CD14-positive monocyte (primary cell): ENCODE data around the gene ABCA4. TPM values are rescaled to one million over a fixed set of nuclear protein-coding genes. Genes with fewer than 3 reads are reported as not detected.

Experiments used
- DNase-seq, 3 donors: peaks; one replicate each; pipeline ENCODE4 v3.0.0-alpha.2; 2011 to 2022
- H2AFZ ChIP-seq: 2 replicates; pipeline ENCODE4 v1.6.0; 2012; ENCODE audit warnings: mild to moderate bottlenecking, low read depth, low read length, inconsistent platforms; ENCODE audit not compliant: insufficient read depth, poor library complexity, severe bottlenecking
- H3K27ac ChIP-seq, 2 donors: 1 replicate in 1 of 2; 2 replicates in 1 of 2; pipeline ENCODE4 v1.5.1; 2012 to 2013; ENCODE audit warnings: low read length in 2 of 2, control low read depth in 1 of 2, inconsistent platforms in 1 of 2, low read depth in 1 of 2, mild to moderate bottlenecking in 1 of 2
- H3K27me3 ChIP-seq, 2 donors: one replicate each; pipeline versions ENCODE4 v1.6.0 to v1.6.1; 2011 to 2013; ENCODE audit warnings: low read length in 2 of 2; ENCODE audit not compliant: control insufficient read depth in 2 of 2, insufficient read depth in 2 of 2
- H3K36me3 ChIP-seq, 2 donors: replicated peaks in 1 of 2; 1 replicate in 1 of 2; 2 replicates in 1 of 2; pipeline versions ENCODE4 v1.5.1 to v1.6.1; 2012 to 2013; ENCODE audit warnings: low read length in 2 of 2, control low read depth in 1 of 2, inconsistent platforms in 1 of 2, mild to moderate bottlenecking in 1 of 2; ENCODE audit not compliant: insufficient read depth in 2 of 2, control insufficient read depth in 1 of 2
- H3K4me1 ChIP-seq, 2 donors: 1 replicate in 1 of 2; 2 replicates in 1 of 2; pipeline versions ENCODE4 v1.5.1 to v1.6.1; 2012 to 2013; ENCODE audit warnings: low read length in 2 of 2, control low read depth in 1 of 2, inconsistent platforms in 1 of 2, mild to moderate bottlenecking in 1 of 2, moderate library complexity in 1 of 2; ENCODE audit not compliant: insufficient read depth in 2 of 2, control insufficient read depth in 1 of 2
- H3K4me2 ChIP-seq: replicated peaks from 2 replicates; pipeline ENCODE3; 2012; ENCODE audit warnings: low read length, moderate library complexity, mild to moderate bottlenecking; ENCODE audit not compliant: poor library complexity, severe bottlenecking; ENCODE audit errors: extremely low read depth
- H3K4me3 ChIP-seq, 3 experiments: fragments of 200-600 bp in 1 of 3; sonication (generic) in 1 of 3; replicated peaks in 1 of 3; 1 replicate in 2 of 3; 2 replicates in 1 of 3; pipeline ENCODE4 v1.5.1; 2011 to 2013; ENCODE audit warnings: low read length in 3 of 3, mild to moderate bottlenecking in 3 of 3, control low read depth in 2 of 3, low read depth in 2 of 3, inconsistent platforms in 1 of 3, moderate library complexity in 1 of 3
- H3K79me2 ChIP-seq: 2 replicates; pipeline ENCODE4 v1.6.0; 2012; ENCODE audit warnings: mild to moderate bottlenecking, control low read depth, inconsistent platforms, low read length, moderate library complexity; ENCODE audit not compliant: insufficient read depth
- H3K9ac ChIP-seq: 2 replicates; pipeline ENCODE4 v1.6.0; 2017; ENCODE audit warnings: low read length, mild to moderate bottlenecking; ENCODE audit not compliant: insufficient read depth, poor library complexity, severe bottlenecking
- H3K9me3 ChIP-seq, 2 donors: replicated peaks in 1 of 2; 1 replicate in 1 of 2; 2 replicates in 1 of 2; pipeline versions ENCODE4 v1.5.1 to v1.6.1; 2012 to 2013; ENCODE audit warnings: low read length in 2 of 2, control low read depth in 1 of 2; ENCODE audit not compliant: control insufficient read depth in 1 of 2, insufficient read depth in 1 of 2
- H4K20me1 ChIP-seq: 2 replicates; pipeline ENCODE4 v1.6.0; 2012; ENCODE audit warnings: mild to moderate bottlenecking, low read length, control low read depth, moderate library complexity; ENCODE audit not compliant: insufficient read depth
- H3K27ac Mint-ChIP-seq, 7 donors: one replicate each; pipeline ENCODE4 v1.8.0; 2020; ENCODE audit warnings: mild to moderate bottlenecking in 7 of 7, mixed read lengths in 7 of 7, moderate library complexity in 6 of 7, inconsistent platforms in 2 of 7
- H3K27me3 Mint-ChIP-seq, 3 donors: one replicate each; pipeline ENCODE4 v1.8.0; 2021 to 2022; ENCODE audit warnings: low read depth in 3 of 3, mild to moderate bottlenecking in 3 of 3, mixed read lengths in 3 of 3, moderate library complexity in 3 of 3, inconsistent platforms in 1 of 3
- H3K36me3 Mint-ChIP-seq, 2 donors: one replicate each; pipeline ENCODE4 v1.8.0; 2020; ENCODE audit warnings: mixed read lengths in 2 of 2, inconsistent platforms in 1 of 2, mild to moderate bottlenecking in 1 of 2
- H3K4me1 Mint-ChIP-seq: one replicate; pipeline ENCODE4 v1.8.0; 2020; ENCODE audit warnings: mild to moderate bottlenecking, mixed read lengths
- H3K4me3 Mint-ChIP-seq, 2 donors: one replicate each; pipeline ENCODE4 v1.8.0; 2020; ENCODE audit warnings: mild to moderate bottlenecking in 2 of 2, mixed read lengths in 2 of 2, moderate library complexity in 1 of 2
- H3K9me3 Mint-ChIP-seq, 7 donors: one replicate each; pipeline ENCODE4 v1.8.0; 2020 to 2022; ENCODE audit warnings: mixed read lengths in 7 of 7, mild to moderate bottlenecking in 6 of 7, moderate library complexity in 6 of 7, inconsistent platforms in 2 of 7
- whole genome bisulfite sequencing: methylation state at CpG from one replicate; pipeline ENCODE4 v1.1.5; 2013; ENCODE audit warnings: missing lambda C conversion rate; ENCODE audit not compliant: insufficient coverage; 5-methylcytosine and 5-hydroxymethylcytosine counted together
- intact Hi-C, 2 donors: fragments of 100-400 bp; cut with micrococcal nuclease; formaldehyde crosslinking; loops; one replicate each; pipeline versions ENCODE4 v1.15.0 to v1.15.1; 2023
- polyA plus RNA-seq, 3 donors: library from polyadenylated mRNA; depleted of rRNA in 1 of 3; unstranded in 2 of 3; stranded (reverse) in 1 of 3; fragments of 300-500 nt in 2 of 3; fragments of >200 nt in 1 of 3; fragmentation: Illumina TruSeq in 2 of 3; gene quantifications; 1 replicate in 2 of 3; 2 replicates in 1 of 3; pipeline ENCODE4 v1.2.3, GENCODE V29; 2012 to 2021
- TF ChIP-seq, protein P1 (sequence below): fragments of 200-600 bp; IDR thresholded peaks from one replicate; pipeline ENCODE4 v1.8.0; 2022; ENCODE audit warnings: antibody characterized with exemption, mild to moderate bottlenecking

ABCA4 gene
- polyA plus RNA-seq, 3 donors, result not detected

DNA sequence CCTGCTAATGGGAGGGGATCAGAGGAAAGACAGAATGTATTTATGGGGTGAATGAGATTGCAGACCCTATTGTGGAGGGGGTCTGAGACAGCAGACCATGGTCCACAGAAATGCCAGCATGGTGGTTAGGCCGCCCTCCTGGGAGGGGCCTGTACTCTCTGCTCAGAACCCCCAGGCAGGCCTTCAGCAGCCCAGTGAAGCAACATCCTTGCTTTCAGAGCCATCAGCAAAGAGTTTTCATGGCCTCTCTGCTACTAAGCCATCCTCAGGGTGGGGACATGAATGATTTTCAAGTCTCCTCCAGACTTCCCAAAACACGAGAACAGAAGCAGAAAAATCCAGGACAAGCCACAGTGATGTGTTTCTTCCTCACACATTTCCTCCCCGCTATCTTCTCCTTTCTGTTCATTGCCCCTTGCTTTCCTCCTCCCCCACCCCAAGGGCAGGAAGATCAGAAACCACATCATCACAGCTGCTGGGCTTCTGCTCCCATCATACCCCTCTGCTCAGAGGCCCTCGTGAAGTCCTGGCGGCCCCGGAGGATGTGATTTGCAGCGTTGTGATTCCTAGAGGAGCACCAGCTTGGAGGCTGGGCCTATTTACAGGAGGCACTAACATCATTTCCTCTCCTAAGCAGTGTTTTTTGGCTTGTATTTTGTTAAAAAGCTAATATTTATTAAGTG, 48.0 kb downstream of the ABCA4 start:
- Histone ChIP-seq H3K79me2 (no peaks in the 10 kb centered on the region), H3K4me2 (no peak overlapping the region), H4K20me1 (no peaks in the 10 kb centered on the region), H2AFZ (no peak overlapping the region), H3K27ac (no peak overlapping the region), H3K9ac (no peak overlapping the region), H3K9me3 (no peaks in the 10 kb centered on the region), H3K36me3 (no peaks in the 10 kb centered on the region), H3K27me3 (peaks cover 12 to 46% of the 10 kb centered on the region in 2 donors), H3K4me1 (no peaks in the 10 kb centered on the region), H3K4me3 (no peak overlapping the region)
- WGBS, result 0% methylated on average over 1 of the region's 7 CpGs
- no peak overlapping the region for H3K27ac Mint-ChIP-seq
- TF ChIP-seq, protein P1, sequence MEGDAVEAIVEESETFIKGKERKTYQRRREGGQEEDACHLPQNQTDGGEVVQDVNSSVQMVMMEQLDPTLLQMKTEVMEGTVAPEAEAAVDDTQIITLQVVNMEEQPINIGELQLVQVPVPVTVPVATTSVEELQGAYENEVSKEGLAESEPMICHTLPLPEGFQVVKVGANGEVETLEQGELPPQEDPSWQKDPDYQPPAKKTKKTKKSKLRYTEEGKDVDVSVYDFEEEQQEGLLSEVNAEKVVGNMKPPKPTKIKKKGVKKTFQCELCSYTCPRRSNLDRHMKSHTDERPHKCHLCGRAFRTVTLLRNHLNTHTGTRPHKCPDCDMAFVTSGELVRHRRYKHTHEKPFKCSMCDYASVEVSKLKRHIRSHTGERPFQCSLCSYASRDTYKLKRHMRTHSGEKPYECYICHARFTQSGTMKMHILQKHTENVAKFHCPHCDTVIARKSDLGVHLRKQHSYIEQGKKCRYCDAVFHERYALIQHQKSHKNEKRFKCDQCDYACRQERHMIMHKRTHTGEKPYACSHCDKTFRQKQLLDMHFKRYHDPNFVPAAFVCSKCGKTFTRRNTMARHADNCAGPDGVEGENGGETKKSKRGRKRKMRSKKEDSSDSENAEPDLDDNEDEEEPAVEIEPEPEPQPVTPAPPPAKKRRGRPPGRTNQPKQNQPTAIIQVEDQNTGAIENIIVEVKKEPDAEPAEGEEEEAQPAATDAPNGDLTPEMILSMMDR, result no peak
- peaks cover 39 to 61% (median 39%) of the 10 kb centered on the region in 3 donors for H3K27me3 Mint-ChIP-seq
- H3K4me1 Mint-ChIP-seq, result peaks cover 5% of the 10 kb centered on the region
- H3K4me3 Mint-ChIP-seq, result peak overlapping the region in 1 of 2 donors; percentile 29
- DNase-seq, result no peak
- no peaks in the 10 kb centered on the region for H3K9me3 Mint-ChIP-seq
- intact Hi-C loops, result no loop called here
- H3K36me3 Mint-ChIP-seq, result no peaks in the 10 kb centered on the region

DNA sequence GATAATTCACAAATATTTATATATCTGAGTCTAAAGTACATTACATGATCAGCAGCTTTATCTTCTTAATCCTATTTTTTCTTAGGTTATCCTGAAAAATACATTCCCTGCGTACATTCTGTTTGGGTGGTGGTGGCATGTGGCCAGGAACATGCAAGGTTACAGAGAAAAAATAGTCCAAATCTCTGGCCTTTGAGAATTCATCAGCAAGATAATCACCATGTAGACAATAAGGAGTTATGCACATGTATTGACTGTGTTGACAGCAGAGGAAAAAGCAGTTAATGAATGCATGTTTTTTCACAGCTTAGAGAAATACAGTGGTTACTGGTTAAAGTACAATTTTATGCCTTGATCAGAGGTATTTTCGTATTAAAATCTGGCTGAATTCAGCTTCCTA, 49.0 kb downstream of the ABCA4 start:
- intact Hi-C loops, result no loop called here
- H3K4me3 ChIP-seq, result no peak overlapping the region
- TF ChIP-seq, protein P1, result no peak

More for the DNA sequence above, 49.0 kb downstream of the ABCA4 start:
- DNase-seq, result no peak
- Mint-ChIP-seq H3K27ac (no peak overlapping the region), H3K9me3 (no peaks in the 10 kb centered on the region), H3K4me3 (no peak overlapping the region), H3K27me3 (peaks cover 37 to 57% (median 39%) of the 10 kb centered on the region in 3 donors), H3K36me3 (no peaks in the 10 kb centered on the region), H3K4me1 (peaks cover 5% of the 10 kb centered on the region)
- no peaks in the 10 kb centered on the region for H3K79me2 ChIP-seq
- no CpG with 5 or more reads among the region's 2 CpGs for WGBS
- no peaks in the 10 kb centered on the region for H3K9me3 ChIP-seq
- no peaks in the 10 kb centered on the region for H4K20me1 ChIP-seq
- no peak overlapping the region for H3K4me2 ChIP-seq
- H3K27ac ChIP-seq, result no peak overlapping the region
- peaks cover 12 to 43% of the 10 kb centered on the region in 2 donors for H3K27me3 ChIP-seq
- H3K9ac ChIP-seq, result no peak overlapping the region
- H3K36me3 ChIP-seq, result no peaks in the 10 kb centered on the region
- no peak overlapping the region for H2AFZ ChIP-seq
- no peaks in the 10 kb centered on the region for H3K4me1 ChIP-seq
